ENCODE results near the gene CCDC191.

CCDC191 gene

GRCh38 chr3:114058646-114059045 is 2.3 kb upstream of the CCDC191 start:
- no peak overlapping the region for H3K27ac ChIP-seq (ENCODE audit: low read depth, low read length, poor library complexity, severe bottlenecking)
- H4K20me1 ChIP-seq (ENCODE audit: insufficient read depth, low read length), result 0 out of 2 replicates have a peak, but pooled peaks cover 2% of the 10 kb centered on the region
- H3K9me3 ChIP-seq (ENCODE audit: low read length), result no peaks in the 10 kb centered on the region
- H2AFZ ChIP-seq (ENCODE audit: low read length), result no peak overlapping the region
- H3K9ac ChIP-seq (ENCODE audit: low read length), result no peak overlapping the region
- H3K4me2 ChIP-seq (ENCODE audit: low read length), result peak overlapping the region; percentile 78
- TF ChIP-seq, protein P1, sequence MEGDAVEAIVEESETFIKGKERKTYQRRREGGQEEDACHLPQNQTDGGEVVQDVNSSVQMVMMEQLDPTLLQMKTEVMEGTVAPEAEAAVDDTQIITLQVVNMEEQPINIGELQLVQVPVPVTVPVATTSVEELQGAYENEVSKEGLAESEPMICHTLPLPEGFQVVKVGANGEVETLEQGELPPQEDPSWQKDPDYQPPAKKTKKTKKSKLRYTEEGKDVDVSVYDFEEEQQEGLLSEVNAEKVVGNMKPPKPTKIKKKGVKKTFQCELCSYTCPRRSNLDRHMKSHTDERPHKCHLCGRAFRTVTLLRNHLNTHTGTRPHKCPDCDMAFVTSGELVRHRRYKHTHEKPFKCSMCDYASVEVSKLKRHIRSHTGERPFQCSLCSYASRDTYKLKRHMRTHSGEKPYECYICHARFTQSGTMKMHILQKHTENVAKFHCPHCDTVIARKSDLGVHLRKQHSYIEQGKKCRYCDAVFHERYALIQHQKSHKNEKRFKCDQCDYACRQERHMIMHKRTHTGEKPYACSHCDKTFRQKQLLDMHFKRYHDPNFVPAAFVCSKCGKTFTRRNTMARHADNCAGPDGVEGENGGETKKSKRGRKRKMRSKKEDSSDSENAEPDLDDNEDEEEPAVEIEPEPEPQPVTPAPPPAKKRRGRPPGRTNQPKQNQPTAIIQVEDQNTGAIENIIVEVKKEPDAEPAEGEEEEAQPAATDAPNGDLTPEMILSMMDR (IDR thresholded peaks at IDR 0.05; ENCODE audit: low read length), result no peak
- no peak for TF ChIP-seq EZH2 (IDR thresholded peaks at IDR 0.05; ENCODE audit: borderline replicate concordance, low read length)
- peaks cover 33% of the 10 kb centered on the region for H3K4me1 ChIP-seq (ENCODE audit: insufficient read depth, low read length, severe bottlenecking)
- H3K9me2 ChIP-seq (ENCODE audit: low read depth, low read length), result no peaks in the 10 kb centered on the region
- no peaks in the 10 kb centered on the region for H3F3A ChIP-seq (ENCODE audit: insufficient read depth, low read length)
- no peak overlapping the region for H3K4me3 ChIP-seq (ENCODE audit: low read depth, low read length, poor library complexity, severe bottlenecking)
- H3K79me2 ChIP-seq (ENCODE audit: insufficient read depth, low read length), result peaks cover 69% of the 10 kb centered on the region
- H3K27me3 ChIP-seq (ENCODE audit: insufficient read depth, low read length), result no peaks in the 10 kb centered on the region
- peaks cover 36% of the 10 kb centered on the region for H3K36me3 ChIP-seq (ENCODE audit: insufficient read depth, low read length)

DNA sequence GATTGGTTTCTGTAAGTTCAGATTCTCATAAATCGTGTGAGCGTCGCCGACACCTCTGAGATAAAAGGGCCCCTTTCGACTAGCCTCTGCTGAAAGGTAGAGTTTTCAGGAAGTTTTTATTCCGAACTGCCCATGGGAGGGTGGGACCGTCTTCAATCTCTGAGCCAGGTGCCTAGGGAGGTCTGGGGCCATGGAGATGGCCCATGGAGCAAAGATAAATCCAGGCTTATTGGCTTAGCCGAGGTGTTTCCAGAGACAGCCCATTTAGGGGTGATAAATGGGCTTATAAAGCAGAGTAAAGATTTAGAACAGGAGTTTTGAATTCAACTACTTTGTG is 653 bp upstream of the CCDC191 start:
- H3K9ac ChIP-seq (ENCODE audit: low read length), result peak overlapping the region; percentile 82
- peaks cover 36% of the 10 kb centered on the region for H3K36me3 ChIP-seq (ENCODE audit: insufficient read depth, low read length)
- no peaks in the 10 kb centered on the region for H3F3A ChIP-seq (ENCODE audit: insufficient read depth, low read length)
- H3K27me3 ChIP-seq (ENCODE audit: insufficient read depth, low read length), result no peaks in the 10 kb centered on the region
- H3K9me3 ChIP-seq (ENCODE audit: low read length), result no peaks in the 10 kb centered on the region
- no peaks in the 10 kb centered on the region for H3K9me2 ChIP-seq (ENCODE audit: low read depth, low read length)
- TF ChIP-seq EZH2 (IDR thresholded peaks at IDR 0.05; ENCODE audit: borderline replicate concordance, low read length), result no peak
- TF ChIP-seq, protein P1 (IDR thresholded peaks at IDR 0.05; ENCODE audit: low read length), result no peak
- peaks cover 33% of the 10 kb centered on the region for H3K4me1 ChIP-seq (ENCODE audit: insufficient read depth, low read length, severe bottlenecking)
- no peaks in the 10 kb centered on the region for H4K20me1 ChIP-seq (ENCODE audit: insufficient read depth, low read length)
- H2AFZ ChIP-seq (ENCODE audit: low read length), result 0 out of 2 replicates have a peak overlapping the region, but pooled peaks have one; percentile 35
- peak overlapping the region; percentile 87 for H3K4me3 ChIP-seq (ENCODE audit: low read depth, low read length, poor library complexity, severe bottlenecking)
- peaks cover 52% of the 10 kb centered on the region for H3K79me2 ChIP-seq (ENCODE audit: insufficient read depth, low read length)
- H3K4me2 ChIP-seq (ENCODE audit: low read length), result peak overlapping the region; percentile 78
- H3K27ac ChIP-seq (ENCODE audit: low read depth, low read length, poor library complexity, severe bottlenecking), result peak overlapping the region; percentile 30

GRCh38 chr3:114052216-114052615 is 4.1 kb downstream of the CCDC191 start:
- Histone ChIP-seq H2AFZ (ENCODE audit: low read length) (no peak overlapping the region), H3F3A (ENCODE audit: insufficient read depth, low read length) (no peaks in the 10 kb centered on the region), H3K27me3 (ENCODE audit: insufficient read depth, low read length) (no peaks in the 10 kb centered on the region), H3K4me1 (ENCODE audit: insufficient read depth, low read length, severe bottlenecking) (peaks cover 9% of the 10 kb centered on the region), H3K9me3 (ENCODE audit: low read length) (no peaks in the 10 kb centered on the region), H4K20me1 (ENCODE audit: insufficient read depth, low read length) (no peaks in the 10 kb centered on the region), H3K4me3 (ENCODE audit: low read depth, low read length, poor library complexity, severe bottlenecking) (no peak overlapping the region), H3K27ac (ENCODE audit: low read depth, low read length, poor library complexity, severe bottlenecking) (no peak overlapping the region), H3K79me2 (ENCODE audit: insufficient read depth, low read length) (peaks cover 5% of the 10 kb centered on the region), H3K4me2 (ENCODE audit: low read length) (no peak overlapping the region), H3K9me2 (ENCODE audit: low read depth, low read length) (no peaks in the 10 kb centered on the region), H3K9ac (ENCODE audit: low read length) (no peak overlapping the region), H3K36me3 (ENCODE audit: insufficient read depth, low read length) (no peaks in the 10 kb centered on the region)
- TF ChIP-seq, protein P1 (IDR thresholded peaks at IDR 0.05; ENCODE audit: low read length), result no peak
- no peak for TF ChIP-seq EZH2 (IDR thresholded peaks at IDR 0.05; ENCODE audit: borderline replicate concordance, low read length)

Measured in OCI-LY1 (cell line).